Right lobe of liver (tissue), 4 donors: ENCODE results near the gene ARSD.

Experiments used
- POLR2A ChIP-seq: fragments of 450-650 bp; IDR thresholded peaks from one replicate; pipeline ENCODE4 v1.6.1; 2017; ENCODE audit warnings: antibody characterized with exemption, mild to moderate bottlenecking
- TF ChIP-seq, protein P1 (sequence below), 4 donors: fragments of 200-600 bp in 3 of 4; fragments of 450-650 bp in 1 of 4; IDR thresholded peaks; one replicate each; pipeline versions ENCODE4 v1.5.1 to v1.8.0; 2016 to 2022; ENCODE audit warnings: antibody characterized with exemption in 4 of 4, mild to moderate bottlenecking in 2 of 4
- donor health status: DM: no; HTN: no; CAD: no.
- donor health status: DM: no; HTN: no; CAD: no.
- donor health status: DM: no; HTN: yes; CAD: no.

DNA sequence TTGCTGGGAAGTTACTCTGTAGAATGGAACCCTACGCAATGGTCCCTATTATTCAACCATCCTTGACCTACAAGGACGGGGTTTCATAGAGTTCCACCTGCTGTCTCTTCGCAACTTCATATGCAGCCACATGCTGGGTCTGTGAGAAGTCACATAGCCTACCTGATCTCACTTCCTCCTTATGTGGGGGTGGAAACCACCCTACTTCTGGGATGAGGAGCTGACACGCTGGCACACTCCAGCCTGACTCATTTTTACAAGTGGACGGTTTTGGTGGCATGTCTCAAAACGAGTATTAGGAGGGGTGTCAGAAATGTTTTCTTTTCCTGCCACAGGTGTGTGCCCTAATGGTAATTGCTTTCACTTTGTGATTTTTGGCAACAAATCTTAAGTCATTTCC, 36.8 kb upstream of the ARSD start:
- TF ChIP-seq, protein P1, sequence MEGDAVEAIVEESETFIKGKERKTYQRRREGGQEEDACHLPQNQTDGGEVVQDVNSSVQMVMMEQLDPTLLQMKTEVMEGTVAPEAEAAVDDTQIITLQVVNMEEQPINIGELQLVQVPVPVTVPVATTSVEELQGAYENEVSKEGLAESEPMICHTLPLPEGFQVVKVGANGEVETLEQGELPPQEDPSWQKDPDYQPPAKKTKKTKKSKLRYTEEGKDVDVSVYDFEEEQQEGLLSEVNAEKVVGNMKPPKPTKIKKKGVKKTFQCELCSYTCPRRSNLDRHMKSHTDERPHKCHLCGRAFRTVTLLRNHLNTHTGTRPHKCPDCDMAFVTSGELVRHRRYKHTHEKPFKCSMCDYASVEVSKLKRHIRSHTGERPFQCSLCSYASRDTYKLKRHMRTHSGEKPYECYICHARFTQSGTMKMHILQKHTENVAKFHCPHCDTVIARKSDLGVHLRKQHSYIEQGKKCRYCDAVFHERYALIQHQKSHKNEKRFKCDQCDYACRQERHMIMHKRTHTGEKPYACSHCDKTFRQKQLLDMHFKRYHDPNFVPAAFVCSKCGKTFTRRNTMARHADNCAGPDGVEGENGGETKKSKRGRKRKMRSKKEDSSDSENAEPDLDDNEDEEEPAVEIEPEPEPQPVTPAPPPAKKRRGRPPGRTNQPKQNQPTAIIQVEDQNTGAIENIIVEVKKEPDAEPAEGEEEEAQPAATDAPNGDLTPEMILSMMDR (IDR thresholded peaks at IDR 0.05) = no peak
- no peak for TF ChIP-seq POLR2A
